ENCODE results near the gene SLC25A11.

SLC25A11 gene

DNA sequence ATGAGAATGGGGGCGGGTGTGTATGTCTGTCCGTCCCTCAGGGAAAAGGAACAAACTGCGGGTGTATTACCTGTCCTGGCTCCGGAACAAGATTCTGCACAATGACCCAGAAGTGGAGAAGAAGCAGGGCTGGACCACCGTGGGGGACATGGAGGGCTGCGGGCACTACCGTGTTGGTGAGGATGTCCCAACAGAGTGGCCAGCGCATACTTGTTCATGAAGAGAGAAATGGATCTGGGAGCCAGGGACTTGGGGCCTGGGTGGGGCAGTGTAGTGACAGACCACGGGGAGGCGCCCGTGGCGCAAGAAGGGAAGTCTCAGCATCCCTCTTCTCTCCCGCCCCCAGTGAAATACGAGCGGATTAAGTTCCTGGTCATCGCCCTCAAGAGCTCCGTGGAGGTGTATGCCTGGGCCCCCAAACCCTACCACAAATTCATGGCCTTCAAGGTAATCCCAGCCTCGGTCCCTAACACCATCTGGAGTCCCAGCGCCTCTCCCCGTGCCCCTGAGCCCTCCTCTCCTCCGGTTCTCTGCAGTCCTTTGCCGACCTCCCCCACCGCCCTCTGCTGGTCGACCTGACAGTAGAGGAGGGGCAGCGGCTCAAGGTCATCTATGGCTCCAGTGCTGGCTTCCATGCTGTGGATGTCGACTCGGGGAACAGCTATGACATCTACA, 44.1 kb downstream of the SLC25A11 start:
- no peak for DNase-seq (ENCODE audit: low read depth in 2 of 2)

DNA sequence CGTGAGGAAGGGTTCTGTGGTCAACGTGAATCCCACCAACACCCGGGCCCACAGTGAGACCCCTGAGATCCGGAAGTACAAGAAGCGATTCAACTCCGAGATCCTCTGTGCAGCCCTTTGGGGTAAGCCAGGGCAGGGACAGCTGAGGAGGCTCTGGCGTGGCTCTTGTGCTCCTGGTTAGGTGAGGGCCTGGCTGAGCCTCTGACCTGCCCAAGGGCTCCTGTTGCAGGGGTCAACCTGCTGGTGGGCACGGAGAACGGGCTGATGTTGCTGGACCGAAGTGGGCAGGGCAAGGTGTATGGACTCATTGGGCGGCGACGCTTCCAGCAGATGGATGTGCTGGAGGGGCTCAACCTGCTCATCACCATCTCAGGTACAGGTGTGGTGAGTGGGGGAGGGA, 44.7 kb downstream of the SLC25A11 start:
- DNase-seq (ENCODE audit: low read depth in 2 of 2) = no peak

DNA sequence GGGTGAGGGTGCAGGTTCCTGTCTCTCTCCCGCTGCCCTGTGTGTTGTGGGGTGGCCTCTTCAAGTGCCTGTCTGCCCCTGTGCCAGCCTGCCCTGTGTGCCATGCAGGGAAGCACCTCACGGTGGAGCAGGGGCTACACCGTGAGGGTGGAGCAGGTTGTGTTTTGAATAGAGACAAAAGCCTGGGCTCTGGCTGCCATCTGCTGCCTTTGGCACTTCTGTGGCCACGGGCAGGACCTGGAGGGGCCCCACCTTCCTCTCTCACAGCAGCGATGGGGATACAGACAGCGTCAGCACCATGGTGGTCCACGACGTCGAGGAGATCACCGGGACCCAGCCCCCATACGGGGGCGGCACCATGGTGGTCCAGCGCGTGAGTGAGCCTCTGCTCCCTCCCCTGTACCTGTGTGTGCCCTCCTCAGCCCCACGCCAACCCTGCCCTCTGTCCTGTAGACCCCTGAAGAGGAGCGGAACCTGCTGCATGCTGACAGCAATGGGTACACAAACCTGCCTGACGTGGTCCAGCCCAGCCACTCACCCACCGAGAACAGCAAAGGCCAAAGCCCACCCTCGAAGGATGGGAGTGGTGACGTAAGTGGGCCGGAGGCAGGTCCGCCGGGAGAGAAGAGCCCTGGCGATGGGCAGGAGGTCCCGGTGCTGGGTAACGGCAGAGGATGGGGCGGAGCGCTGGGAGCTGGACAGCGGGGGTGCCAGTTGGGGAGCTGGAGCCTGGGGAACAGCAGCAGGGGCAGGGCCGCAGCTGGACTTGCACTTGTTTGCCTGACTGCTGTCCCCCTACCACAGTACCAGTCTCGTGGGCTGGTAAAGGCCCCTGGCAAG, 45.9 kb downstream of the SLC25A11 start:
- DNase-seq (ENCODE audit: low read depth in 2 of 2) = no peak

DNA sequence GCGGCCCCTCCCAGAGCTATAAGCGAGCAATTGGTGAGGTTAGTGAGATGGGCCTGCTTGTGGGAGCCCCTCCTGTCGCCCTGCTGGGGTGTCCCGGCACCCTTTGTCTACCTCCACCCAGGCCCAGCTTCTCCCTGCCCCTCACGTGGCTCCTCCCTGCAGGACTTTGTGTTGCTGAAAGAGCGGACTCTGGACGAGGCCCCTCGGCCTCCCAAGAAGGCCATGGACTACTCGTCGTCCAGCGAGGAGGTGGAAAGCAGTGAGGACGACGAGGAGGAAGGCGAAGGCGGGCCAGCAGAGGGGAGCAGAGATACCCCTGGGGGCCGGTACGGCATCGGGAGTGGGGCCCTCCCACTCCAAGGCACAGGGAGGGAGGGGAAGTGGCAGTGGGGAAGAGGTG, 46.6 kb downstream of the SLC25A11 start:
- DNase-seq (ENCODE audit: low read depth in 2 of 2) = no peak

DNA sequence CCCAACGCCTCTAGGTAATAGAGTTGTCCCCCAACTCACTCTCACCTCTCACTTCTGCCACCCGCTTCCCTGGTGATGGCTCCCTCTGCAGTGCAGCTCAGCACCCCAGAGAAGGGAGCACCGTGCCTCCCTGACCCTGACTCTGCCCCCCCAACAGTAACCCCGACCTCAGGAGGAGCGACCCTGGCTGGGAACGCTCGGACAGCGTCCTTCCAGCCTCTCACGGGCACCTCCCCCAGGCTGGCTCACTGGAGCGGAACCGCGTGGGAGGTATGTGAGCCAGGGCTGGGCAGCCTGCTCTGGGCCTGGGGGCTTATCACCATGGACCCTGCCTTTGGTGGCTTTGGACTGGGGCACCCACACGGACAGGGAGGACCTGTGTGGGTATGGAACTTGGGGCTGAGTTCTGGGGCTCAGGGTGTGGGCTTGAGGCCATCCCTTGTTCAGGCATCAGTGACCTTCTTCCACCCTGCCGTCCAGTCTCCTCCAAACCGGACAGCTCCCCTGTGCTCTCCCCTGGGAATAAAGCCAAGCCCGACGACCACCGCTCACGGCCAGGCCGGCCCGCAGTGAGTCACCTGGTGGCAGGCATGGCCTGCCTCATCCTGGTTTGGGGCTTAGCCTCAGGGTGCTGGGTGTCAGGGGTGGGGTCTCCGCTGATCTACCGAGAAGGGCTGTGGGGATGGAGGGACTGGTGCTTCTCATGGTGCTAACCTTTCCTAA, 47.2 kb downstream of the SLC25A11 start:
- no peak for DNase-seq (ENCODE audit: low read depth in 2 of 2)

DNA sequence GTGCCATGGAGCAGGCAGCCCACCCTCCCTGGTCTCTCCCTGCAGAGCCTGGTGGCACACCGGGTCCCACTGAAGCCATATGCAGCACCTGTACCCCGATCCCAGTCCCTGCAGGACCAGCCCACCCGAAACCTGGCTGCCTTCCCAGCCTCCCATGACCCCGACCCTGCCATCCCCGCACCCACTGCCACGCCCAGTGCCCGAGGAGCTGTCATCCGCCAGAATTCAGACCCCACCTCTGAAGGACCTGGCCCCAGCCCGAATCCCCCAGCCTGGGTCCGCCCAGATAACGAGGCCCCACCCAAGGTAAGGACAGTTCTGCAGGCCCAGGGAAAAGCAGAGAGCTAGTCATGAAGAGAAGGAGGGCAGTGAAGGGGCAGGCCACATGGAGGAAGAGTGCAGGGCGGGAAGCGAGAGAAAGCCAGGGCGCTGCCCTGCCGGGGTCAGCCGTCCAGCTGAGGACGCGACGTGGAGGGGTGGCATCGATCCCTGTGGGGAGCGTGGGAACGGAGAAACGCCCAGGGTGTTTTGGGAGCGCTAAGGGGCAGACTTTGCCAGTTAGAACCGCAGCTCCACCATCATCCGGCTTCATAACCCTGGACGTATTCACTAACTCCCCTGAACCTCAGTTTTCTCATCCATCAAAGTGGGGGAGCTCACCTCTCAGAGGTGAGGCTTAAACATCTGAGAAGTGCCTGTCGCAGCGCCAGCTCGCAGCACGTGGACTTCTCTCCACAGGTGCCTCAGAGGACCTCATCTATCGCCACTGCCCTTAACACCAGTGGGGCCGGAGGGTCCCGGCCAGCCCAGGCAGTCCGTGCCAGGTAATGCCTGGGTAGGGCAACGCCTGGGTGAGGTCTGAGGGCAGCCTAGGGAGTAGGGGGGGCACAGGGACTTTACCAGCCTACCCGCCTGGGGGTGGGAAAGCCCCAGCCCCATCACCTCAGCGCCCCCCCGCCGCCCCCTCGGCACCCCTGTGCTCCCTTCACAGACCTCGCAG, 48.1 kb downstream of the SLC25A11 start:
- no peak for DNase-seq (ENCODE audit: low read depth in 2 of 2)

DNA sequence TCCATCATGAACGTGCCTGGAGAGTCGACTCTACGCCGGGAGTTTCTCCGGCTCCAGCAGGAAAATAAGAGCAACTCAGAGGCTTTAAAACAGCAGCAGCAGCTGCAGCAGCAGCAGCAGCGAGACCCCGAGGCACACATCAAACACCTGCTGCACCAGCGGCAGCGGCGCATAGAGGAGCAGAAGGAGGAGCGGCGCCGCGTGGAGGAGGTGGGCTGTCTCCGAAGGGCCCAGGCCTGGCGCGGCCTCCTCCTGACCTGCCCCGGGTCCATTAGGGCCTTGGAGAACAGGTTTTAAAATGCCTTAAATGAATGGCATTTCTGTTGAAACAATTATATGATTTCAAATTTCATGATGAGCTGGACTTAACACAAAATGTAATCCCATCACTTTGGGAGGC, 52.3 kb downstream of the SLC25A11 start:
- DNase-seq (ENCODE audit: low read depth in 2 of 2) = no peak

Data from stimulated activated CD8-positive, alpha-beta memory T cell treated with anti-CD3 and anti-CD28 coated beads, Interleukin-15, amount 100 ng/mL, for 48 hours (primary cell).